GM13977 (cell line): ENCODE results near the gene CRYBG3.

ENCODE experiments used
- DNase-seq: peaks from one replicate; pipeline ENCODE4 v3.0.0; 2012; ENCODE audit warnings: low spot score
- CTCF ChIP-seq: IDR thresholded peaks from 2 replicates; pipeline ENCODE4 v1.5.1; 2012; ENCODE audit warnings: mild to moderate bottlenecking, control low read depth; ENCODE audit not compliant: insufficient read depth; ENCODE audit errors: extremely low read depth, missing control alignments
- in situ Hi-C: fragments of 300-500 bp; cut with MboI; formaldehyde crosslinking; loops from one replicate; pipeline ENCODE4 v1.12.0; 2022; ENCODE audit warnings: low sequenced_read_pairs, low pct_unique_long_range_greater_than_20kb, mixed read lengths, inconsistent platforms; ENCODE audit not compliant: unreplicated experiment

Gene CRYBG3

GRCh38 chr3:97932387-97932801, 110.6 kb downstream of the CRYBG3 start:
- no peak for TF ChIP-seq CTCF
- no peak for DNase-seq
- in situ Hi-C loops: no loop called here

- no peak for TF ChIP-seq CTCF
- no peak for DNase-seq
- in situ Hi-C loops: no loop called here
Observed at GRCh38 chr3:97934980-97935695, 113.3 kb downstream of the CRYBG3 start.

GRCh38 chr3:97935842-97936241, 114.0 kb downstream of the CRYBG3 start:
- in situ Hi-C loops: no loop called here
- TF ChIP-seq CTCF: no peak
- no peak for DNase-seq

- no peak for DNase-seq
Observed at GRCh38 chr3:97937205-97937604, 115.4 kb downstream of the CRYBG3 start.

GRCh38 chr3:97938444-97938843, 116.6 kb downstream of the CRYBG3 start:
- in situ Hi-C loops: no loop called here
- TF ChIP-seq CTCF: no peak
- DNase-seq: no peak

More at GRCh38 chr3:97937205-97937604, 115.4 kb downstream of the CRYBG3 start:
- in situ Hi-C loops: no loop called here
- no peak for TF ChIP-seq CTCF

- no peak for TF ChIP-seq CTCF
- in situ Hi-C loops: no loop called here
- no peak for DNase-seq
Observed at GRCh38 chr3:97939401-97939800, 117.6 kb downstream of the CRYBG3 start.
